ENCODE results near the gene KMT2C.

DNA sequence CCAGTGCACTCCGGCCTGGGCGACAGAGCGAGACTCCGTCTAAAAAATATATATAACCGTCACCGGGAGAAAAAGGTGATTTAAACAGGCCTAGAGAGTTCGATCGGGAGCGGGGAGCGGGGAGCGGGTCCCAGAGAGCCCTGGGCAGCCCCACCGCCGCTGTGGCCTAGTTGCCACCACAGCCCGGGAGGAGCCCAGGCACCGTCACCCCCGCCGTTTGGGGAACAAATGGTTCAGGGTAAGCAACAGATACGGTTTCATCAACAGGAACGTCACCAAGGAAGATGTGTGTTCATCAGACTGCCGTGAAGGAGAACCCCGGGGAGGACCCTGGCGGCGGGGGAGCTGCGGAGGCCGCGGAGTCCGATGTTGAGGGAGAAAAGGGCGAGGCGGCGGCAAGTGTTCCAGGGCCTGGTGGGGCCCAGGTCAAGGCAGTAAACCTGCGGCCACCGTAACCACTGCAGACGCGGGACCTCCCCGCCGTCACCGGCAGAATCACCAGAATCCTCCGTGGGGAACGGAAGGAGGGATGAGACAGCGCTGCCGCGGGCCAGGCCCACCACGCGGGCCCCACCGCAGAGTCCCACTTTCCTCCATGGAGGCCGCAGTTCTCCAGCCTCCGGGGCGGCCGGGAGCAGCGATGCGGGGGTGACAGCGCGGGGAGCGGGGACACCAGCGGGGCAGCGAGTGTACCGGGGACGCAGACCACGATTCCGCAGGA is 306.9 kb downstream of the KMT2C start:
- TF ChIP-seq, protein P1, sequence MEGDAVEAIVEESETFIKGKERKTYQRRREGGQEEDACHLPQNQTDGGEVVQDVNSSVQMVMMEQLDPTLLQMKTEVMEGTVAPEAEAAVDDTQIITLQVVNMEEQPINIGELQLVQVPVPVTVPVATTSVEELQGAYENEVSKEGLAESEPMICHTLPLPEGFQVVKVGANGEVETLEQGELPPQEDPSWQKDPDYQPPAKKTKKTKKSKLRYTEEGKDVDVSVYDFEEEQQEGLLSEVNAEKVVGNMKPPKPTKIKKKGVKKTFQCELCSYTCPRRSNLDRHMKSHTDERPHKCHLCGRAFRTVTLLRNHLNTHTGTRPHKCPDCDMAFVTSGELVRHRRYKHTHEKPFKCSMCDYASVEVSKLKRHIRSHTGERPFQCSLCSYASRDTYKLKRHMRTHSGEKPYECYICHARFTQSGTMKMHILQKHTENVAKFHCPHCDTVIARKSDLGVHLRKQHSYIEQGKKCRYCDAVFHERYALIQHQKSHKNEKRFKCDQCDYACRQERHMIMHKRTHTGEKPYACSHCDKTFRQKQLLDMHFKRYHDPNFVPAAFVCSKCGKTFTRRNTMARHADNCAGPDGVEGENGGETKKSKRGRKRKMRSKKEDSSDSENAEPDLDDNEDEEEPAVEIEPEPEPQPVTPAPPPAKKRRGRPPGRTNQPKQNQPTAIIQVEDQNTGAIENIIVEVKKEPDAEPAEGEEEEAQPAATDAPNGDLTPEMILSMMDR (IDR thresholded peaks at IDR 0.05 in 2 of 3, conservative IDR thresholded peaks at IDR 0.05 in 1 of 3; ENCODE audit: control insufficient read depth in 2 of 3, extremely low read depth in 1 of 3, insufficient read depth in 1 of 3, low read depth in 3 of 3, low read length in 3 of 3): no peak
- TF ChIP-seq ZNF274 (IDR thresholded peaks at IDR 0.05; ENCODE audit: insufficient read depth, insufficient read length) (no peak), PAX5 (IDR thresholded peaks at IDR 0.05; ENCODE audit: borderline replicate concordance, low read depth, low read length) (no peak), YY1 (IDR thresholded peaks at IDR 0.05; ENCODE audit: low read depth, low read length) (no peak), SRF (IDR thresholded peaks at IDR 0.05; ENCODE audit: low read depth in 2 of 2, low read length in 2 of 2) (no peak), EP300 (IDR thresholded peaks at IDR 0.05; ENCODE audit: borderline replicate concordance in 1 of 2, control insufficient read depth in 1 of 2, low read depth in 2 of 2, low read length in 2 of 2) (no peak), MTA3 (IDR thresholded peaks at IDR 0.05; ENCODE audit: borderline replicate concordance, low read length) (no peak), ESRRA (IDR thresholded peaks at IDR 0.05; ENCODE audit: low read length) (no peak), SPI1 (IDR thresholded peaks at IDR 0.05; ENCODE audit: borderline replicate concordance, insufficient read depth, low read depth, low read length) (no peak), TCF12 (IDR thresholded peaks at IDR 0.05; ENCODE audit: low read depth, low read length) (no peak), SP1 (IDR thresholded peaks at IDR 0.05; ENCODE audit: low read depth, low read length) (no peak), ASH2L (IDR thresholded peaks at IDR 0.05; ENCODE audit: borderline replicate concordance, low read depth) (no peak)
- TF ChIP-seq, protein P2, sequence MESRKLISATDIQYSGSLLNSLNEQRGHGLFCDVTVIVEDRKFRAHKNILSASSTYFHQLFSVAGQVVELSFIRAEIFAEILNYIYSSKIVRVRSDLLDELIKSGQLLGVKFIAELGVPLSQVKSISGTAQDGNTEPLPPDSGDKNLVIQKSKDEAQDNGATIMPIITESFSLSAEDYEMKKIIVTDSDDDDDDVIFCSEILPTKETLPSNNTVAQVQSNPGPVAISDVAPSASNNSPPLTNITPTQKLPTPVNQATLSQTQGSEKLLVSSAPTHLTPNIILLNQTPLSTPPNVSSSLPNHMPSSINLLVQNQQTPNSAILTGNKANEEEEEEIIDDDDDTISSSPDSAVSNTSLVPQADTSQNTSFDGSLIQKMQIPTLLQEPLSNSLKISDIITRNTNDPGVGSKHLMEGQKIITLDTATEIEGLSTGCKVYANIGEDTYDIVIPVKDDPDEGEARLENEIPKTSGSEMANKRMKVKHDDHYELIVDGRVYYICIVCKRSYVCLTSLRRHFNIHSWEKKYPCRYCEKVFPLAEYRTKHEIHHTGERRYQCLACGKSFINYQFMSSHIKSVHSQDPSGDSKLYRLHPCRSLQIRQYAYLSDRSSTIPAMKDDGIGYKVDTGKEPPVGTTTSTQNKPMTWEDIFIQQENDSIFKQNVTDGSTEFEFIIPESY (IDR thresholded peaks at IDR 0.05): no peak
- TF ChIP-seq, protein P3, sequence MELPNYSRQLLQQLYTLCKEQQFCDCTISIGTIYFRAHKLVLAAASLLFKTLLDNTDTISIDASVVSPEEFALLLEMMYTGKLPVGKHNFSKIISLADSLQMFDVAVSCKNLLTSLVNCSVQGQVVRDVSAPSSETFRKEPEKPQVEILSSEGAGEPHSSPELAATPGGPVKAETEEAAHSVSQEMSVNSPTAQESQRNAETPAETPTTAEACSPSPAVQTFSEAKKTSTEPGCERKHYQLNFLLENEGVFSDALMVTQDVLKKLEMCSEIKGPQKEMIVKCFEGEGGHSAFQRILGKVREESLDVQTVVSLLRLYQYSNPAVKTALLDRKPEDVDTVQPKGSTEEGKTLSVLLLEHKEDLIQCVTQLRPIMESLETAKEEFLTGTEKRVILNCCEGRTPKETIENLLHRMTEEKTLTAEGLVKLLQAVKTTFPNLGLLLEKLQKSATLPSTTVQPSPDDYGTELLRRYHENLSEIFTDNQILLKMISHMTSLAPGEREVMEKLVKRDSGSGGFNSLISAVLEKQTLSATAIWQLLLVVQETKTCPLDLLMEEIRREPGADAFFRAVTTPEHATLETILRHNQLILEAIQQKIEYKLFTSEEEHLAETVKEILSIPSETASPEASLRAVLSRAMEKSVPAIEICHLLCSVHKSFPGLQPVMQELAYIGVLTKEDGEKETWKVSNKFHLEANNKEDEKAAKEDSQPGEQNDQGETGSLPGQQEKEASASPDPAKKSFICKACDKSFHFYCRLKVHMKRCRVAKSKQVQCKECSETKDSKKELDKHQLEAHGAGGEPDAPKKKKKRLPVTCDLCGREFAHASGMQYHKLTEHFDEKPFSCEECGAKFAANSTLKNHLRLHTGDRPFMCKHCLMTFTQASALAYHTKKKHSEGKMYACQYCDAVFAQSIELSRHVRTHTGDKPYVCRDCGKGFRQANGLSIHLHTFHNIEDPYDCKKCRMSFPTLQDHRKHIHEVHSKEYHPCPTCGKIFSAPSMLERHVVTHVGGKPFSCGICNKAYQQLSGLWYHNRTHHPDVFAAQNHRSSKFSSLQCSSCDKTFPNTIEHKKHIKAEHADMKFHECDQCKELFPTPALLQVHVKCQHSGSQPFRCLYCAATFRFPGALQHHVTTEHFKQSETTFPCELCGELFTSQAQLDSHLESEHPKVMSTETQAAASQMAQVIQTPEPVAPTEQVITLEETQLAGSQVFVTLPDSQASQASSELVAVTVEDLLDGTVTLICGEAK (IDR thresholded peaks at IDR 0.05; ENCODE audit: borderline replicate concordance): no peak

Data from GM12878 (cell line).